Fibroblast of skin of right biceps (primary cell): ENCODE measurements around the gene NAV2.

Experiments used
- DNase-seq: peaks from one replicate; pipeline ENCODE4 v3.0.0-alpha.2; 2013

NAV2 gene

GRCh38 chr11:19747634-19748033, 35.0 kb downstream of the NAV2 start:
- DNase-seq, result no peak

GRCh38 chr11:19751055-19751454, 38.4 kb downstream of the NAV2 start:
- DNase-seq, result no peak

- peak; percentile 87 for DNase-seq
Measured at GRCh38 chr11:19753451-19754106, 40.9 kb downstream of the NAV2 start.

- DNase-seq, result peak; percentile 72
Measured at GRCh38 chr11:19756675-19757475, 44.2 kb downstream of the NAV2 start.

- no peak for DNase-seq
Measured at GRCh38 chr11:19759389-19759788, 46.8 kb downstream of the NAV2 start.

- DNase-seq, result no peak
Measured at GRCh38 chr11:19762266-19762665, 49.6 kb downstream of the NAV2 start.

- no peak for DNase-seq
Measured at GRCh38 chr11:19763330-19763729, 50.7 kb downstream of the NAV2 start.

- DNase-seq, result peak; percentile 21
Measured at GRCh38 chr11:19766206-19766605, 53.6 kb downstream of the NAV2 start.

GRCh38 chr11:19766810-19767209, 54.2 kb downstream of the NAV2 start:
- DNase-seq, result no peak

GRCh38 chr11:19767627-19768151, 55.1 kb downstream of the NAV2 start:
- DNase-seq, result no peak

GRCh38 chr11:19768197-19768596, 55.6 kb downstream of the NAV2 start:
- no peak for DNase-seq

- no peak for DNase-seq
Measured at GRCh38 chr11:19768815-19769214, 56.2 kb downstream of the NAV2 start.

- DNase-seq, result peak; percentile 64
Measured at GRCh38 chr11:19769820-19770219, 57.2 kb downstream of the NAV2 start.

- DNase-seq, result no peak
Measured at GRCh38 chr11:19770277-19770676, 57.6 kb downstream of the NAV2 start.

GRCh38 chr11:19771463-19771862, 58.8 kb downstream of the NAV2 start:
- peak; percentile 50 for DNase-seq

GRCh38 chr11:19772480-19772879, 59.8 kb downstream of the NAV2 start:
- no peak for DNase-seq

- no peak for DNase-seq
Measured at GRCh38 chr11:19774329-19774728, 61.7 kb downstream of the NAV2 start.

GRCh38 chr11:19774817-19775580, 62.4 kb downstream of the NAV2 start:
- DNase-seq, result no peak

GRCh38 chr11:19775622-19776021, 63.0 kb downstream of the NAV2 start:
- no peak for DNase-seq

GRCh38 chr11:19777039-19777376, 64.4 kb downstream of the NAV2 start:
- DNase-seq, result no peak

- peak; percentile 84 for DNase-seq
Measured at GRCh38 chr11:19777377-19778102, 64.9 kb downstream of the NAV2 start.

GRCh38 chr11:19779740-19780139, 67.1 kb downstream of the NAV2 start:
- no peak for DNase-seq

- no peak for DNase-seq
Measured at GRCh38 chr11:19781351-19781750, 68.7 kb downstream of the NAV2 start.
